B cell (primary cell): Measurements from ENCODE around the gene DYTN. TPM values are rescaled to one million over a fixed set of nuclear protein-coding genes. Genes with fewer than 3 reads are reported as not detected.

Source experiments
- ATAC-seq: fragments of 200-7000 bp; cut with Tn5 transposase; one replicate; pipeline ENCODE4 v1.10.0; 2021; ENCODE audit warnings: low read depth, mild to moderate bottlenecking, moderate number of reproducible peaks, moderate library complexity
- CTCF ChIA-PET: fragments of 350-600 bp; sonication (Branson Sonifier 250); formaldehyde crosslinking; loops from one replicate; lab custom pipeline; 2021; ENCODE audit warnings: antibody characterized with exemption, inconsistent platforms; lab: Charles Lee
- POLR2A ChIA-PET: fragments of 350-600 bp; sonication (Branson Sonifier 250); formaldehyde crosslinking; loops from one replicate; lab custom pipeline; 2021; ENCODE audit warnings: antibody characterized with exemption; lab: Charles Lee
- DNase-seq: peaks from one replicate; pipeline ENCODE4 v3.0.0; 2013
- H2AFZ ChIP-seq: 2 replicates; pipeline ENCODE4 v1.6.1; 2012; ENCODE audit warnings: mild to moderate bottlenecking, low read depth, low read length; ENCODE audit not compliant: insufficient read depth, poor library complexity, severe bottlenecking
- H3K27ac ChIP-seq, 2 donors: 1 replicate in 1 of 2; 2 replicates in 1 of 2; pipeline ENCODE4 v1.5.1; 2012 to 2013; ENCODE audit warnings: low read length in 2 of 2, mild to moderate bottlenecking in 2 of 2, moderate library complexity in 1 of 2
- H3K27me3 ChIP-seq, 4 experiments: fragments of 200-600 bp in 1 of 4; sonication (generic) in 1 of 4; replicated peaks in 1 of 4; 1 replicate in 2 of 4; 2 replicates in 2 of 4; pipeline versions ENCODE4 v1.6.1 to v1.7.0; 2013 to 2016; ENCODE audit warnings: low read length in 3 of 4, mild to moderate bottlenecking in 2 of 4, mixed read lengths in 1 of 4, moderate library complexity in 1 of 4; ENCODE audit not compliant: insufficient read depth in 4 of 4, control insufficient read depth in 3 of 4; ENCODE audit errors: control extremely low read depth in 1 of 4
- H3K36me3 ChIP-seq, 2 experiments: replicated peaks in 1 of 2; 1 replicate in 1 of 2; 2 replicates in 1 of 2; pipeline versions ENCODE4 v1.6.1 to v1.7.1; 2013; ENCODE audit warnings: low read length in 1 of 2; ENCODE audit not compliant: insufficient read depth in 2 of 2, control insufficient read depth in 1 of 2; ENCODE audit errors: control extremely low read depth in 1 of 2, extremely low read depth in 1 of 2
- H3K4me1 ChIP-seq, 2 donors: fragments of 200-600 bp in 1 of 2; sonication (generic) in 1 of 2; 1 replicate in 1 of 2; 2 replicates in 1 of 2; pipeline versions ENCODE4 v1.5.1 to v1.6.1; 2013 to 2017; ENCODE audit warnings: low read length in 2 of 2; ENCODE audit not compliant: control insufficient read depth in 2 of 2, insufficient read depth in 2 of 2
- H3K4me2 ChIP-seq: replicated peaks from 2 replicates; pipeline ENCODE3; 2012; ENCODE audit warnings: mild to moderate bottlenecking, low read depth, low read length; ENCODE audit not compliant: poor library complexity, severe bottlenecking
- H3K4me3 ChIP-seq, 5 experiments: fragments of 200-600 bp in 1 of 5; sonication (generic) in 1 of 5; 1 replicate in 3 of 5; 2 replicates in 2 of 5; pipeline versions ENCODE4 v1.5.1 to v1.7.0; 2011 to 2016; ENCODE audit warnings: low read length in 4 of 5, mild to moderate bottlenecking in 4 of 5, low read depth in 2 of 5, control low read depth in 1 of 5, moderate library complexity in 1 of 5; ENCODE audit not compliant: insufficient read depth in 1 of 5; ENCODE audit errors: control extremely low read depth in 1 of 5, extremely low read depth in 1 of 5
- H3K79me2 ChIP-seq: fragments of 200-600 bp; sonication (generic); one replicate; pipeline ENCODE4 v1.6.0; 2016; ENCODE audit warnings: low read length; ENCODE audit not compliant: control insufficient read depth, insufficient read depth
- H3K9ac ChIP-seq: fragments of 200-600 bp; sonication (generic); 2 replicates; pipeline ENCODE4 v1.6.1; 2017; ENCODE audit warnings: mild to moderate bottlenecking, low read length, moderate library complexity
- H3K9me3 ChIP-seq, 3 donors: one replicate each; pipeline versions ENCODE4 v1.6.1 to v1.7.1; 2013; ENCODE audit warnings: low read length in 2 of 3; ENCODE audit not compliant: control insufficient read depth in 2 of 3, insufficient read depth in 1 of 3; ENCODE audit errors: control extremely low read depth in 1 of 3
- H4K20me1 ChIP-seq: 2 replicates; pipeline ENCODE4 v1.6.0; 2012; ENCODE audit warnings: mild to moderate bottlenecking, low read length; ENCODE audit not compliant: insufficient read depth, control insufficient read depth, poor library complexity, severe bottlenecking
- H3K27ac Mint-ChIP-seq: one replicate; pipeline ENCODE4 v1.8.0; 2021; ENCODE audit warnings: mixed read lengths
- H3K27me3 Mint-ChIP-seq: one replicate; pipeline ENCODE4 v1.8.0; 2021; ENCODE audit warnings: mixed read lengths
- H3K4me1 Mint-ChIP-seq: one replicate; pipeline ENCODE4 v1.8.0; 2021; ENCODE audit warnings: mixed read lengths
- H3K4me3 Mint-ChIP-seq: one replicate; pipeline ENCODE4 v1.8.0; 2021; ENCODE audit warnings: mixed read lengths
- H3K9me3 Mint-ChIP-seq: one replicate; pipeline ENCODE4 v1.8.0; 2022; ENCODE audit warnings: mixed read lengths; ENCODE audit not compliant: insufficient read depth
- EZH2 ChIP-seq: IDR thresholded peaks from 2 replicates; pipeline ENCODE4 v1.6.1; 2012; ENCODE audit warnings: borderline replicate concordance, low read depth, mild to moderate bottlenecking, moderate library complexity, low read length; ENCODE audit not compliant: insufficient read depth, poor library complexity, severe bottlenecking
- WGBS: methylation state at CpG from one replicate; pipeline ENCODE4 v1.1.5; 2013; ENCODE audit warnings: missing lambda C conversion rate; ENCODE audit not compliant: insufficient coverage; 5-methylcytosine and 5-hydroxymethylcytosine counted together
- intact Hi-C: fragments of 100-400 bp; cut with micrococcal nuclease; formaldehyde crosslinking; loops from one replicate; pipeline ENCODE4 v1.10.0; 2022
- polyA plus RNA-seq: library from polyadenylated mRNA; depleted of rRNA; stranded (reverse); fragments of >200 nt; gene quantifications from 2 replicates; pipeline ENCODE4 v1.2.3, GENCODE V29; 2012
- total RNA-seq, 2 donors: library from RNA; stranded (reverse); fragments of 120-200 nt in 1 of 2; gene quantifications; 1 replicate in 1 of 2; 2 replicates in 1 of 2; pipeline versions ENCODE4 v1.2.3 to v1.2.4, GENCODE V29; 2013 to 2022
- TF ChIP-seq, protein P1 (sequence below): fragments of 200-600 bp; IDR thresholded peaks from one replicate; pipeline ENCODE4 v1.8.0; 2022; ENCODE audit warnings: antibody characterized with exemption, mild to moderate bottlenecking

DYTN gene
- total and polyA plus RNA-seq, 2 donors (not counting 1 experiment from before 2014, with no cell fraction given): not detected

DNA sequence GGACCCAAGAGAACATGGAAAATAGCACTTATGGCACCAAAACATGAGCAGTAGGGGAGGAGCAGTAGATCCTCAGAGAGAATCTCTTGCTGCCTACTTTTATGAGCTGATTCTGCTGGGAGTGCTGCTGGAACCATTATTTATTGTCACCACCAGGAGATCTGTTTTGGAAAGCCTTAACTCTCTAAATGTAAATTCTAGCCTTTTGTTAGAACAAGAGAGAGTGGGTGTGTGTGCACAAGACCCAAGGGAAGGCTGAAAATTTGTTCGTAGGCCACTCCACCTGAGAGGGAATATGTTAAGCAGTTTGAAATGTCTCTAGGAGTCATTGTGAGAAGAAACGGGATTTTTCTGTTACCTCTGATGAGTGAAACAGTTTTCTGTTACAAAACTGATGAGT is 92.1 kb downstream of the DYTN start:
- ChIA-PET POLR2A (no interaction called here), CTCF (no interaction called here)
- 68% methylated on average over 2 of the region's 2 CpGs for WGBS
- intact Hi-C loops: no loop called here
- Histone ChIP-seq H3K4me3 (no peak overlapping the region), H3K4me2 (no peak overlapping the region), H3K9ac (no peak overlapping the region), H3K79me2 (no peaks in the 10 kb centered on the region), H3K27me3 (no peaks in the 10 kb centered on the region), H4K20me1 (no peaks in the 10 kb centered on the region), H3K4me1 (no peaks in the 10 kb centered on the region), H3K9me3 (no peaks in the 10 kb centered on the region), H3K27ac (no peak overlapping the region), H2AFZ (no peak overlapping the region), H3K36me3 (no peaks in the 10 kb centered on the region)
- no peak overlapping the region for H3K27ac Mint-ChIP-seq
- DNase-seq (no peak), ATAC-seq (no peak)
- no peak overlapping the region for H3K4me3 Mint-ChIP-seq
- no peaks in the 10 kb centered on the region for H3K9me3 Mint-ChIP-seq
- H3K4me1 Mint-ChIP-seq: no peaks in the 10 kb centered on the region
- peaks cover 19% of the 10 kb centered on the region for H3K27me3 Mint-ChIP-seq
- no peak for TF ChIP-seq EZH2
- TF ChIP-seq, protein P1, sequence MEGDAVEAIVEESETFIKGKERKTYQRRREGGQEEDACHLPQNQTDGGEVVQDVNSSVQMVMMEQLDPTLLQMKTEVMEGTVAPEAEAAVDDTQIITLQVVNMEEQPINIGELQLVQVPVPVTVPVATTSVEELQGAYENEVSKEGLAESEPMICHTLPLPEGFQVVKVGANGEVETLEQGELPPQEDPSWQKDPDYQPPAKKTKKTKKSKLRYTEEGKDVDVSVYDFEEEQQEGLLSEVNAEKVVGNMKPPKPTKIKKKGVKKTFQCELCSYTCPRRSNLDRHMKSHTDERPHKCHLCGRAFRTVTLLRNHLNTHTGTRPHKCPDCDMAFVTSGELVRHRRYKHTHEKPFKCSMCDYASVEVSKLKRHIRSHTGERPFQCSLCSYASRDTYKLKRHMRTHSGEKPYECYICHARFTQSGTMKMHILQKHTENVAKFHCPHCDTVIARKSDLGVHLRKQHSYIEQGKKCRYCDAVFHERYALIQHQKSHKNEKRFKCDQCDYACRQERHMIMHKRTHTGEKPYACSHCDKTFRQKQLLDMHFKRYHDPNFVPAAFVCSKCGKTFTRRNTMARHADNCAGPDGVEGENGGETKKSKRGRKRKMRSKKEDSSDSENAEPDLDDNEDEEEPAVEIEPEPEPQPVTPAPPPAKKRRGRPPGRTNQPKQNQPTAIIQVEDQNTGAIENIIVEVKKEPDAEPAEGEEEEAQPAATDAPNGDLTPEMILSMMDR: no peak

DNA sequence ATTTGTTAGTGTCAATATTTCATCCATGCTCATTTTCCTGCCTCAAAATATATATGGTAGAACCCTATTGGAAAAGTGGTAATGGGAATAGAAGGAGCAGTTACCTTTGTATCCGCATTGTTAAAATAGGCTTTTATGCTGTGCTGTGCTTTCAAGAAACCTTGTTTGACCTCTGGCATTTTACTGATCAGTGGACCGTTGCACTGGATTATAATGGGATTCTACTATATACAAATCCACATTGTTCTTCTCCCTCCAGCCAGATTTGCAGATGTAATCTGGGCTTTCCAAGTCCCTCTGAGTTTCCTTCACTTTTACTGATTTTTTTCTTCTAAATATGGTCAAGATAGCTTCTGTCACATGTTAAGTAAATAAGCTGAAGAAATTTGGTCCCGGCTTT is 99.2 kb downstream of the DYTN start:
- H3K4me2 ChIP-seq: no peak overlapping the region
- ChIA-PET CTCF (no interaction called here), POLR2A (no interaction called here)
- Mint-ChIP-seq H3K27me3 (no peaks in the 10 kb centered on the region), H3K27ac (no peak overlapping the region), H3K4me3 (no peak overlapping the region), H3K4me1 (no peaks in the 10 kb centered on the region), H3K9me3 (no peaks in the 10 kb centered on the region)
- H2AFZ ChIP-seq: no peak overlapping the region
- no peak overlapping the region for H3K27ac ChIP-seq
- no peaks in the 10 kb centered on the region for H3K79me2 ChIP-seq
- ATAC-seq: no peak
- no CpG with 5 or more reads among the region's 3 CpGs for WGBS
- TF ChIP-seq, protein P1: no peak
- no peak for TF ChIP-seq EZH2
- no peaks in the 10 kb centered on the region for H3K4me1 ChIP-seq
- no peak overlapping the region for H3K4me3 ChIP-seq
- no peaks in the 10 kb centered on the region for H4K20me1 ChIP-seq
- intact Hi-C loops: no loop called here
- no peaks in the 10 kb centered on the region for H3K27me3 ChIP-seq
- H3K9me3 ChIP-seq: no peaks in the 10 kb centered on the region
- no peaks in the 10 kb centered on the region for H3K36me3 ChIP-seq
- no peak for DNase-seq
- no peak overlapping the region for H3K9ac ChIP-seq
